ENCODE data around the gene NPAS3. TPM values are rescaled to one million over a fixed set of nuclear protein-coding genes. Genes with fewer than 3 reads are reported as not detected.

Gene NPAS3
- total and polyA plus RNA-seq, 2 of the 13 experiments (the other 11 are each of a cell fraction or from before 2014, with no cell fraction given): not detected

- H2AFZ ChIP-seq (ENCODE audit: low read length): no peak overlapping the region
Measured at GRCh38 chr14:33606591-33606990, 667.9 kb downstream of the NPAS3 start.

DNA sequence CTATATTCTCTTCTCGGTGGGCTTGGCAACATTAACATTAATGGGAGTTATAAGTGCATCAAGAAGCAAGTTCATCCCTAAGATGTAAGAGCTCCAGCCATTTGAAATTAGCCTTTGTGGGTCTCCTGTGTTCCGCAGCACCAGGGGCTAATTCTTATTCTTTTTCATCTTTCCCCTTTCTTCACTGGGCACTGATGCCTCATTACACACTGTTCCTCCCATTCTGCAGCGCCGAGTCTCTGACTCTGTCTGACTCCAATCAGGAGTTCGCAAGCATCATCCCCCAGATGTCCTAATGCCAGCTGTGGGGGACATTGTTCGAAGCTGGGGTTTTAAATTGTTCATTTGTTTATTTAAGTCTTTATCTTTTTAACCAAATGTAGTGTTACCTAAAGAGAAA, 670.9 kb downstream of the NPAS3 start:
- Histone ChIP-seq H3K4me3 (replicated peaks in 1 of 3; ENCODE audit: insufficient read depth in 1 of 3, low read depth in 2 of 3, low read length in 3 of 3) (no peak overlapping the region), H3K36me3 (replicated peaks in 1 of 2; ENCODE audit: control insufficient read depth in 1 of 2, insufficient read depth in 2 of 2, low read length in 2 of 2) (no peaks in the 10 kb centered on the region), H2AFZ (ENCODE audit: low read length) (no peak overlapping the region), H3K9me3 (ENCODE audit: low read length) (no peaks in the 10 kb centered on the region), H3K4me1 (ENCODE audit: insufficient read depth, low read length) (no peaks in the 10 kb centered on the region), H3K27ac (ENCODE audit: extremely low read length, insufficient read depth, low read length) (no peak overlapping the region), H4K20me1 (ENCODE audit: insufficient read depth, low read length) (no peaks in the 10 kb centered on the region), H3K4me2 (ENCODE audit: low read depth, low read length) (no peak overlapping the region), H3K27me3 (ENCODE audit: control insufficient read depth in 1 of 2, insufficient read depth in 2 of 2, low read length in 2 of 2) (0 out of 5 replicates have a peak, but pooled peaks cover 0 to 4% of the 10 kb centered on the region in 2 experiments), H3K9ac (ENCODE audit: insufficient read depth, low read depth, low read length) (no peak overlapping the region), H3K79me2 (ENCODE audit: insufficient read depth, low read length) (no peaks in the 10 kb centered on the region)
- in situ Hi-C loops (cut with HindIII; ENCODE audit: extremely low pct_ligation_motif_present, low pct_unique_long_range_greater_than_20kb) (no loop called here), intact Hi-C loops (cut with micrococcal nuclease; ENCODE audit: unreplicated experiment) (no loop called here)
- TF ChIP-seq U2AF1 (optimal IDR thresholded peaks at IDR 0.05; ENCODE audit: low read depth, low read length) (no peak), RFXAP (CRISPR knock-in tag; IDR thresholded peaks at IDR 0.05; ENCODE audit: borderline replicate concordance) (no peak), DBP (CRISPR knock-in tag; IDR thresholded peaks at IDR 0.05; ENCODE audit: not compliant biosample characterization) (no peak), SNAPC2 (CRISPR knock-in tag; IDR thresholded peaks at IDR 0.05) (no peak), ZNF747 (CRISPR knock-in tag; IDR thresholded peaks at IDR 0.05; ENCODE audit: borderline replicate concordance) (no peak), GATAD1 (CRISPR knock-in tag; IDR thresholded peaks at IDR 0.05) (no peak), KLF6 (CRISPR knock-in tag; IDR thresholded peaks at IDR 0.05) (no peak)
- TF ChIP-seq, protein P1, sequence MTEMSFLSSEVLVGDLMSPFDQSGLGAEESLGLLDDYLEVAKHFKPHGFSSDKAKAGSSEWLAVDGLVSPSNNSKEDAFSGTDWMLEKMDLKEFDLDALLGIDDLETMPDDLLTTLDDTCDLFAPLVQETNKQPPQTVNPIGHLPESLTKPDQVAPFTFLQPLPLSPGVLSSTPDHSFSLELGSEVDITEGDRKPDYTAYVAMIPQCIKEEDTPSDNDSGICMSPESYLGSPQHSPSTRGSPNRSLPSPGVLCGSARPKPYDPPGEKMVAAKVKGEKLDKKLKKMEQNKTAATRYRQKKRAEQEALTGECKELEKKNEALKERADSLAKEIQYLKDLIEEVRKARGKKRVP (CRISPR knock-in tag; IDR thresholded peaks at IDR 0.05): no peak
- TF ChIP-seq, protein P2, sequence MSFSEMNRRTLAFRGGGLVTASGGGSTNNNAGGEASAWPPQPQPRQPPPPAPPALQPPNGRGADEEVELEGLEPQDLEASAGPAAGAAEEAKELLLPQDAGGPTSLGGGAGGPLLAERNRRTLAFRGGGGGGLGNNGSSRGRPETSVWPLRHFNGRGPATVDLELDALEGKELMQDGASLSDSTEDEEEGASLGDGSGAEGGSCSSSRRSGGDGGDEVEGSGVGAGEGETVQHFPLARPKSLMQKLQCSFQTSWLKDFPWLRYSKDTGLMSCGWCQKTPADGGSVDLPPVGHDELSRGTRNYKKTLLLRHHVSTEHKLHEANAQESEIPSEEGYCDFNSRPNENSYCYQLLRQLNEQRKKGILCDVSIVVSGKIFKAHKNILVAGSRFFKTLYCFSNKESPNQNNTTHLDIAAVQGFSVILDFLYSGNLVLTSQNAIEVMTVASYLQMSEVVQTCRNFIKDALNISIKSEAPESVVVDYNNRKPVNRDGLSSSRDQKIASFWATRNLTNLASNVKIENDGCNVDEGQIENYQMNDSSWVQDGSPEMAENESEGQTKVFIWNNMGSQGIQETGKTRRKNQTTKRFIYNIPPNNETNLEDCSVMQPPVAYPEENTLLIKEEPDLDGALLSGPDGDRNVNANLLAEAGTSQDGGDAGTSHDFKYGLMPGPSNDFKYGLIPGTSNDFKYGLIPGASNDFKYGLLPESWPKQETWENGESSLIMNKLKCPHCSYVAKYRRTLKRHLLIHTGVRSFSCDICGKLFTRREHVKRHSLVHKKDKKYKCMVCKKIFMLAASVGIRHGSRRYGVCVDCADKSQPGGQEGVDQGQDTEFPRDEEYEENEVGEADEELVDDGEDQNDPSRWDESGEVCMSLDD (CRISPR knock-in tag; IDR thresholded peaks at IDR 0.05; ENCODE audit: borderline replicate concordance): no peak
- DNase-seq (ENCODE audit: low spot score): no peak
- WGBS (ENCODE audit: low lambda C conversion rate): 19% methylated on average over 6 of the region's 6 CpGs
- ChIA-PET POLR2A (no interaction called here), CTCF (ENCODE audit: low intra/inter-chr PET ratio, low total read pairs) (no interaction called here)
- BruUV-seq (replicated peaks): no TSS peak
- no peak for ATAC-seq
- no peak for FAIRE-seq

More at GRCh38 chr14:33606591-33606990, 667.9 kb downstream of the NPAS3 start:
- intact Hi-C loops (cut with micrococcal nuclease; ENCODE audit: unreplicated experiment): no loop called here
- no peak overlapping the region for H3K4me3 ChIP-seq (replicated peaks in 1 of 3; ENCODE audit: insufficient read depth in 1 of 3, low read depth in 2 of 3, low read length in 3 of 3)
- no peaks in the 10 kb centered on the region for H3K79me2 ChIP-seq (ENCODE audit: insufficient read depth, low read length)
- no peak for FAIRE-seq
- H3K9ac ChIP-seq (ENCODE audit: insufficient read depth, low read depth, low read length): no peak overlapping the region
- POLR2A ChIA-PET: no interaction called here
- BruUV-seq (replicated peaks): no TSS peak
- H3K4me2 ChIP-seq (ENCODE audit: low read depth, low read length): no peak overlapping the region
- H3K27ac ChIP-seq (ENCODE audit: extremely low read length, insufficient read depth, low read length): no peak overlapping the region
- TF ChIP-seq ZNF234 (CRISPR knock-in tag; conservative IDR thresholded peaks at IDR 0.05) (no peak), POLR2AphosphoS5 (IDR thresholded peaks at IDR 0.05; ENCODE audit: low read depth, low read length) (no peak), PRPF4 (IDR thresholded peaks at IDR 0.05; ENCODE audit: low read depth, low read length, poor library complexity, severe bottlenecking) (no peak), ZNF850 (CRISPR knock-in tag; conservative IDR thresholded peaks at IDR 0.05) (no peak), ZNF292 (CRISPR knock-in tag; IDR thresholded peaks at IDR 0.05; ENCODE audit: borderline replicate concordance, low read depth) (no peak), NFIC (IDR thresholded peaks at IDR 0.05; ENCODE audit: low read length) (no peak), ZNF569 (CRISPR knock-in tag; IDR thresholded peaks at IDR 0.05; ENCODE audit: borderline replicate concordance) (no peak), EZH2 (conservative IDR thresholded peaks at IDR 0.05; ENCODE audit: low read depth, low read length) (no peak), ZNF672 (CRISPR knock-in tag; IDR thresholded peaks at IDR 0.05) (no peak), SMAD3 (CRISPR knock-in tag; IDR thresholded peaks at IDR 0.05) (no peak)
- H3K36me3 ChIP-seq (replicated peaks in 1 of 2; ENCODE audit: control insufficient read depth in 1 of 2, insufficient read depth in 2 of 2, low read length in 2 of 2): no peaks in the 10 kb centered on the region
- no peak for ATAC-seq
- H3K4me1 ChIP-seq (ENCODE audit: insufficient read depth, low read length): no peaks in the 10 kb centered on the region
- no peak for DNase-seq (ENCODE audit: low spot score)
- no peaks in the 10 kb centered on the region for H3K27me3 ChIP-seq (ENCODE audit: control insufficient read depth in 1 of 2, insufficient read depth in 2 of 2, low read length in 2 of 2)
- in situ Hi-C loops (cut with HindIII; ENCODE audit: extremely low pct_ligation_motif_present, low pct_unique_long_range_greater_than_20kb): no loop called here
- no peaks in the 10 kb centered on the region for H4K20me1 ChIP-seq (ENCODE audit: insufficient read depth, low read length)
- no peaks in the 10 kb centered on the region for H3K9me3 ChIP-seq (ENCODE audit: low read length)
- CTCF ChIA-PET (ENCODE audit: low intra/inter-chr PET ratio, low total read pairs): no interaction called here
- WGBS (ENCODE audit: low lambda C conversion rate): 13% methylated on average over 3 of the region's 3 CpGs

Data from HepG2 (cell line).